Endodermal cell (in vitro differentiated cells): Measurements from ENCODE around the gene CALML5. TPM values are rescaled to one million over a fixed set of nuclear protein-coding genes. Genes with fewer than 3 reads are reported as not detected.

Source experiments
- DNase-seq: peaks from one replicate; pipeline ENCODE4 v3.0.0-alpha.2; 2017
- H3K27ac ChIP-seq: 2 replicates; pipeline ENCODE4 v1.5.1; 2013; ENCODE audit warnings: mild to moderate bottlenecking, low read depth, low read length, moderate library complexity
- H3K27me3 ChIP-seq: 2 replicates; pipeline ENCODE4 v1.6.1; 2013; ENCODE audit warnings: mild to moderate bottlenecking, low read length, moderate library complexity; ENCODE audit not compliant: insufficient read depth, control insufficient read depth, poor library complexity, severe bottlenecking
- H3K36me3 ChIP-seq: 2 replicates; pipeline ENCODE4 v1.7.0; 2013; ENCODE audit warnings: mild to moderate bottlenecking, low read length, moderate library complexity; ENCODE audit not compliant: control insufficient read depth, insufficient read depth
- H3K4me1 ChIP-seq: one replicate; pipeline ENCODE4 v1.7.0; 2013; ENCODE audit warnings: low read length; ENCODE audit not compliant: control insufficient read depth, insufficient read depth
- H3K4me3 ChIP-seq: 2 replicates; pipeline ENCODE4 v1.5.1; 2013; ENCODE audit warnings: mild to moderate bottlenecking, low read length, moderate library complexity
- H3K9ac ChIP-seq: 2 replicates; pipeline ENCODE4 v1.6.1; 2013; ENCODE audit warnings: mild to moderate bottlenecking, low read length, moderate library complexity; ENCODE audit not compliant: poor library complexity, severe bottlenecking; ENCODE audit errors: extremely low read depth
- H3K9me3 ChIP-seq: 2 replicates; pipeline ENCODE4 v1.6.1; 2013; ENCODE audit warnings: mild to moderate bottlenecking, low read length, moderate library complexity; ENCODE audit not compliant: control insufficient read depth
- H3K27ac Mint-ChIP-seq: 2 replicates; pipeline ENCODE4 v1.8.0; 2020; ENCODE audit warnings: mixed read lengths
- H3K27me3 Mint-ChIP-seq: 2 replicates; pipeline ENCODE4 v1.8.0; 2021; ENCODE audit warnings: mild to moderate bottlenecking, mixed read lengths; ENCODE audit not compliant: insufficient read depth
- H3K36me3 Mint-ChIP-seq: 2 replicates; pipeline ENCODE4 v1.8.0; 2020; ENCODE audit warnings: low read depth, mixed read lengths
- H3K4me1 Mint-ChIP-seq: 2 replicates; pipeline ENCODE4 v1.8.0; 2020; ENCODE audit warnings: mixed read lengths
- H3K4me3 Mint-ChIP-seq: 2 replicates; pipeline ENCODE4 v1.8.0; 2020; ENCODE audit warnings: mild to moderate bottlenecking, moderate library complexity, mixed read lengths
- H3K9me3 Mint-ChIP-seq: 2 replicates; pipeline ENCODE4 v1.8.0; 2020; ENCODE audit warnings: mild to moderate bottlenecking, mixed read lengths
- WGBS, 2 experiments: methylation state at CpG; one replicate each; pipeline versions ENCODE4 v1.1.5 to v1.1.7; 2013; ENCODE audit warnings: missing lambda C conversion rate in 2 of 2, mixed read lengths in 1 of 2; ENCODE audit not compliant: insufficient coverage in 1 of 2, insufficient read length in 1 of 2; 5-methylcytosine and 5-hydroxymethylcytosine counted together
- total RNA-seq, 2 donors: library from RNA; stranded (reverse); fragmentation: NEBNext Ultra II Directional in 1 of 2; extraction: Animal tissue kit (Norgen Biotek cat#: 25700) in 1 of 2; gene quantifications; 2 replicates in 1 of 2; 3 replicates in 1 of 2; pipeline ENCODE4 v1.2.1, GENCODE V29; 2021
- TF ChIP-seq, protein P1 (sequence below): fragments of 200-600 bp; sonication (generic); conservative IDR thresholded peaks from 2 replicates; pipeline ENCODE4 v1.5.0; 2021; ENCODE audit warnings: antibody characterized with exemption, mild to moderate bottlenecking

The CALML5 gene
- total RNA-seq, 2 donors from 2014 or later, result not detected

DNA sequence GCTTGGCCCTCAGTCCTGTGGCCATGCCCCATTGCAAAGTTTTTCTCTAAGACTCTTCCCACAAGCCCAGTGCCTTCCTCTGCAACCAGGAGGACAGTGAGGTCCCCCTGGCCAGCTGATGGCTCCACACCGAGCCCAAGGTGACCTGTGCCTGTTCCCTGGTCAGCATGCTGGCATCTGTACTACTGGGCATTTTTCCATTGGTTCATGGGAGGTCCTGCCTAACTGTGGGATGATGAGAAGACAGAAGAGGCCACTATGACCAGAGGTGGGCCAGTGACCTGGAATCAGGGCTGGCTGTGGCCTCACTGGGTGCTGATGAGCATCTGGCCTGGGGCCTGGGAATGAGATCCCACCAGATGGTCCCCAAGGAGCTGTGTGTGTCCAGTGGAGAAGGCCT, 45.6 kb upstream of the CALML5 start:
- TF ChIP-seq, protein P1, sequence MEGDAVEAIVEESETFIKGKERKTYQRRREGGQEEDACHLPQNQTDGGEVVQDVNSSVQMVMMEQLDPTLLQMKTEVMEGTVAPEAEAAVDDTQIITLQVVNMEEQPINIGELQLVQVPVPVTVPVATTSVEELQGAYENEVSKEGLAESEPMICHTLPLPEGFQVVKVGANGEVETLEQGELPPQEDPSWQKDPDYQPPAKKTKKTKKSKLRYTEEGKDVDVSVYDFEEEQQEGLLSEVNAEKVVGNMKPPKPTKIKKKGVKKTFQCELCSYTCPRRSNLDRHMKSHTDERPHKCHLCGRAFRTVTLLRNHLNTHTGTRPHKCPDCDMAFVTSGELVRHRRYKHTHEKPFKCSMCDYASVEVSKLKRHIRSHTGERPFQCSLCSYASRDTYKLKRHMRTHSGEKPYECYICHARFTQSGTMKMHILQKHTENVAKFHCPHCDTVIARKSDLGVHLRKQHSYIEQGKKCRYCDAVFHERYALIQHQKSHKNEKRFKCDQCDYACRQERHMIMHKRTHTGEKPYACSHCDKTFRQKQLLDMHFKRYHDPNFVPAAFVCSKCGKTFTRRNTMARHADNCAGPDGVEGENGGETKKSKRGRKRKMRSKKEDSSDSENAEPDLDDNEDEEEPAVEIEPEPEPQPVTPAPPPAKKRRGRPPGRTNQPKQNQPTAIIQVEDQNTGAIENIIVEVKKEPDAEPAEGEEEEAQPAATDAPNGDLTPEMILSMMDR, result no peak
- H3K4me1 Mint-ChIP-seq, result peaks cover 7% of the 10 kb centered on the region
- H3K9ac ChIP-seq, result no peak overlapping the region
- no peak for DNase-seq
- peaks cover 15% of the 10 kb centered on the region for H3K9me3 ChIP-seq
- no peak overlapping the region for H3K4me3 ChIP-seq
- no peaks in the 10 kb centered on the region for H3K4me1 ChIP-seq
- no peak overlapping the region for H3K27ac Mint-ChIP-seq
- H3K36me3 ChIP-seq, result no peaks in the 10 kb centered on the region
- H3K36me3 Mint-ChIP-seq, result peaks cover 5% of the 10 kb centered on the region
- no peak overlapping the region for H3K27ac ChIP-seq
- no peaks in the 10 kb centered on the region for H3K27me3 ChIP-seq
- H3K9me3 Mint-ChIP-seq, result peaks cover 21% of the 10 kb centered on the region
- no peaks in the 10 kb centered on the region for H3K27me3 Mint-ChIP-seq
- 93% methylated on average over 1 of the region's 1 CpG; no CpG with 5 or more reads in 1 of the 2 experiments for WGBS, 2 experiments
- H3K4me3 Mint-ChIP-seq, result no peak overlapping the region

DNA sequence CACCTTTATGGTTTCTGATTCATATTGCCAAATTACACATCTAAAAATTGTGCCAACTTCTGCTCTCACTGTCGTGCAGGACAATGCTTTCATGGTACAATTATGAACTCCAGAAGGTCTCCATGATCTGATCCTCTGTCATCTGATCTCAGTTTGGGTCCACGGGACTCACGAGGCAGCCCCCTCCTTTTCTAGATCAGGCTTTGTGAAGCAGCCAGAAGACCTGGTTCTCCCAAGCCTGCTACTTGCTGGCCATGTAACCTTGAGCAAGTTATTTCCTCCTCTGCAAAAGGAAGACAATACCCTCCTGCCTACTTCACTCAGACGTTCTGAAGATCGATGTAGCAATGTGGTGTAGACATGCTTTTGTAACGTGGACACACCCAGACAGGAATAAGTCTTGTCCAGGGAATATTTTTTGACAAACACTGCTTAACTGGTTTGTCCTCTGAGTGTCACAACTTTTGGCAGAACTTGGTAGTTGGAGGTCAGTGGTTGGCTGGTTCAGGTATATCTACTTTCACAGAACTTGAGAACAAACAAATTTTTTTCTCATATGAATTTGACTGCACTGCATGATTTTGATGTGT, 44.9 kb upstream of the CALML5 start:
- DNase-seq, result no peak
- H3K4me1 ChIP-seq, result no peaks in the 10 kb centered on the region

DNA sequence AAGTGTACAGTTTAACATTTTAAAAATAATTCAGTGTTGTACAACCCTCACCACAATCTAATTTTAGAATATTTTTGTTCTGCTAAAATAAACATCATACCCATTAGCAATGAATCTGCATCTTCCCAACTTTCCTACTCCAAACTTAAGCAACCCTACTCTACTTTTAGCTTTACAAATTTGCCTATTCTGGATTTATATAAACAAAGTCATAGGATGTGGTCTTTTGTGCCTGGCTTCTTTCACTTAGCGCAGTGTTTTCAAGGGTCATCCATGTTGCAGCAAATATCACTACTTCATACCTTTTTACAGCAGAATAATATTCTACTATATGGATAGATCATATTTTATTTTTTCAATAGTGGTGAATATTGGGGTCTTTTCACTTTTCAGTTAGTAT, 44.3 kb upstream of the CALML5 start:
- no peak for DNase-seq
- Histone ChIP-seq H3K27me3 (no peaks in the 10 kb centered on the region), H3K36me3 (no peaks in the 10 kb centered on the region), H3K9ac (no peak overlapping the region), H3K27ac (no peak overlapping the region), H3K4me1 (no peaks in the 10 kb centered on the region), H3K4me3 (no peak overlapping the region), H3K9me3 (peaks cover 15% of the 10 kb centered on the region)
- Mint-ChIP-seq H3K4me1 (peaks cover 10% of the 10 kb centered on the region), H3K27me3 (no peaks in the 10 kb centered on the region), H3K36me3 (peaks cover 5% of the 10 kb centered on the region), H3K27ac (no peak overlapping the region), H3K4me3 (no peak overlapping the region), H3K9me3 (peaks cover 21% of the 10 kb centered on the region)
- TF ChIP-seq, protein P1, result no peak
- 100% methylated on average over 1 of the region's 1 CpG; no CpG with 5 or more reads in 1 of the 2 experiments for WGBS, 2 experiments

More for the DNA sequence above, 44.9 kb upstream of the CALML5 start:
- H3K4me3 ChIP-seq, result no peak overlapping the region
- WGBS, 2 experiments, result 90 to 91% methylated on average over 6 of the region's 6 CpGs
- H3K4me3 Mint-ChIP-seq, result no peak overlapping the region
- TF ChIP-seq, protein P1, result no peak
- H3K4me1 Mint-ChIP-seq, result peaks cover 7% of the 10 kb centered on the region
- H3K27ac ChIP-seq, result no peak overlapping the region
- H3K36me3 ChIP-seq, result no peaks in the 10 kb centered on the region
- H3K27me3 Mint-ChIP-seq, result no peaks in the 10 kb centered on the region
- H3K27ac Mint-ChIP-seq, result no peak overlapping the region
- no peaks in the 10 kb centered on the region for H3K27me3 ChIP-seq
- H3K36me3 Mint-ChIP-seq, result peaks cover 5% of the 10 kb centered on the region
- no peak overlapping the region for H3K9ac ChIP-seq
- peaks cover 15% of the 10 kb centered on the region for H3K9me3 ChIP-seq
- peaks cover 21% of the 10 kb centered on the region for H3K9me3 Mint-ChIP-seq
